Osteoblast (primary cell): ENCODE measurements around the gene CHN1. TPM values are rescaled to one million over a fixed set of nuclear protein-coding genes. Genes with fewer than 3 reads are reported as not detected.
A peak's percentile ranks its signal among the peaks of the same experiment; 100 is the strongest.

Experiments used
- DNase-seq: peaks from one replicate; pipeline ENCODE4 v3.0.0; 2011; ENCODE audit warnings: low spot score, mixed read lengths; ENCODE audit not compliant: insufficient read length; ENCODE audit errors: missing footprints
- H2AFZ ChIP-seq: 2 replicates; pipeline ENCODE4 v1.6.0; 2011; ENCODE audit warnings: mild to moderate bottlenecking, low read length
- H3K27ac ChIP-seq: 2 replicates; pipeline ENCODE4 v1.5.1; 2011; ENCODE audit warnings: mild to moderate bottlenecking, low read depth, low read length, moderate library complexity
- H3K27me3 ChIP-seq: 2 replicates; pipeline ENCODE4 v1.6.0; 2012; ENCODE audit warnings: mild to moderate bottlenecking, control low read depth, inconsistent platforms, low read length, moderate library complexity; ENCODE audit not compliant: insufficient read depth
- H3K36me3 ChIP-seq: 2 replicates; pipeline ENCODE4 v1.5.1; 2011; ENCODE audit warnings: mild to moderate bottlenecking, low read length, control low read depth, moderate library complexity; ENCODE audit not compliant: insufficient read depth
- H3K4me1 ChIP-seq: 2 replicates; pipeline ENCODE4 v1.5.1; 2011; ENCODE audit warnings: mild to moderate bottlenecking, low read length, control low read depth, moderate library complexity; ENCODE audit not compliant: insufficient read depth
- H3K4me2 ChIP-seq: 2 replicates; pipeline ENCODE4 v1.6.0; 2011; ENCODE audit warnings: mild to moderate bottlenecking, low read length; ENCODE audit not compliant: insufficient read depth
- H3K4me3 ChIP-seq: fragments of 200-600 bp; sonication (generic); 3 replicates; pipeline ENCODE4 v1.5.1; 2012; ENCODE audit warnings: mild to moderate bottlenecking, low read length, inconsistent platforms; ENCODE audit not compliant: insufficient read depth
- H3K79me2 ChIP-seq: 2 replicates; pipeline ENCODE4 v1.6.0; 2012; ENCODE audit warnings: mild to moderate bottlenecking, low read length, control low read depth, inconsistent platforms; ENCODE audit not compliant: insufficient read depth
- H3K9me3 ChIP-seq: 2 replicates; pipeline ENCODE4 v1.5.1; 2011; ENCODE audit warnings: low read depth, low read length, control low read depth
- H4K20me1 ChIP-seq: 2 replicates; pipeline ENCODE4 v1.6.0; 2012; ENCODE audit warnings: mild to moderate bottlenecking, low read length, control low read depth; ENCODE audit not compliant: insufficient read depth
- total RNA-seq: library from RNA; depleted of rRNA; stranded (reverse); fragments of >200 nt; gene quantifications from 2 replicates; pipeline ENCODE4 v1.2.3, GENCODE V29; 2012
- TF ChIP-seq, protein P1 (sequence below): IDR thresholded peaks from 2 replicates; pipeline ENCODE4 v1.5.1; 2011; ENCODE audit warnings: mild to moderate bottlenecking, low read depth, low read length, moderate library complexity; ENCODE audit errors: extremely low read depth

Gene CHN1
- total RNA-seq, 1 donor, result 33.7 TPM

GRCh38 chr2:174774886-174775285 is 230.3 kb downstream of the CHN1 start:
- peaks cover 51% of the 10 kb centered on the region for H3K4me1 ChIP-seq

DNA sequence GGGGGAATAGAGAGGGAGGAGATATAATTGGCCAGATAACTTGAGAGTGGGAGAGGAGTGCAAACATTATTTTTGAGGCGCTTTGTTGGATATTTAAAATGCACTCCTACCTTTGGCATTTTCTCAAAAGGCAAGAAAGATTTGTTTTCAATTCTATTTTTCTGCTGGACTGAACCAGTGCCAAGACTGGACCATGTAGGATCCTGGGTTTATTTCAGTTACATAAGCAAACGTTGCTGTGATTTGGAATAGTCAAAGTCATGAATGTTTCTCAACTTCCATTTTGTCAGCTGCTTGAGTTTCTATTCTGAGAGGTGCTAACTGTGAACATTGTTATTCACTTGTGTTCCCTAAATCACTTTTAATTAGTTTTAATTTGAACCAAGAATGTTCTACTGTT is 232.0 kb downstream of the CHN1 start:
- TF ChIP-seq, protein P1, sequence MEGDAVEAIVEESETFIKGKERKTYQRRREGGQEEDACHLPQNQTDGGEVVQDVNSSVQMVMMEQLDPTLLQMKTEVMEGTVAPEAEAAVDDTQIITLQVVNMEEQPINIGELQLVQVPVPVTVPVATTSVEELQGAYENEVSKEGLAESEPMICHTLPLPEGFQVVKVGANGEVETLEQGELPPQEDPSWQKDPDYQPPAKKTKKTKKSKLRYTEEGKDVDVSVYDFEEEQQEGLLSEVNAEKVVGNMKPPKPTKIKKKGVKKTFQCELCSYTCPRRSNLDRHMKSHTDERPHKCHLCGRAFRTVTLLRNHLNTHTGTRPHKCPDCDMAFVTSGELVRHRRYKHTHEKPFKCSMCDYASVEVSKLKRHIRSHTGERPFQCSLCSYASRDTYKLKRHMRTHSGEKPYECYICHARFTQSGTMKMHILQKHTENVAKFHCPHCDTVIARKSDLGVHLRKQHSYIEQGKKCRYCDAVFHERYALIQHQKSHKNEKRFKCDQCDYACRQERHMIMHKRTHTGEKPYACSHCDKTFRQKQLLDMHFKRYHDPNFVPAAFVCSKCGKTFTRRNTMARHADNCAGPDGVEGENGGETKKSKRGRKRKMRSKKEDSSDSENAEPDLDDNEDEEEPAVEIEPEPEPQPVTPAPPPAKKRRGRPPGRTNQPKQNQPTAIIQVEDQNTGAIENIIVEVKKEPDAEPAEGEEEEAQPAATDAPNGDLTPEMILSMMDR, result no peak
- DNase-seq, result no peak
- Histone ChIP-seq H3K9me3 (no peaks in the 10 kb centered on the region), H3K4me1 (peaks cover 34% of the 10 kb centered on the region), H3K27me3 (no peaks in the 10 kb centered on the region), H4K20me1 (no peaks in the 10 kb centered on the region), H3K79me2 (no peaks in the 10 kb centered on the region), H3K27ac (no peak overlapping the region), H3K36me3 (no peaks in the 10 kb centered on the region), H3K4me3 (no peak overlapping the region), H2AFZ (peak overlapping the region; percentile 71), H3K4me2 (no peak overlapping the region)

More at GRCh38 chr2:174774886-174775285, 230.3 kb downstream of the CHN1 start:
- Histone ChIP-seq H3K27ac (peak overlapping the region; percentile 8), H3K4me2 (no peak overlapping the region), H3K4me3 (no peak overlapping the region), H3K27me3 (no peaks in the 10 kb centered on the region), H4K20me1 (no peaks in the 10 kb centered on the region), H3K36me3 (no peaks in the 10 kb centered on the region), H3K9me3 (no peaks in the 10 kb centered on the region), H2AFZ (no peak overlapping the region), H3K79me2 (no peaks in the 10 kb centered on the region)
- TF ChIP-seq, protein P1, result no peak
- no peak for DNase-seq

- H3K4me2 ChIP-seq, result peak overlapping the region; percentile 57
Measured at GRCh38 chr2:174772472-174772801, 232.7 kb downstream of the CHN1 start.

GRCh38 chr2:174771631-174772471 is 233.3 kb downstream of the CHN1 start:
- H3K9me3 ChIP-seq, result no peaks in the 10 kb centered on the region
- H3K4me1 ChIP-seq, result peaks cover 24% of the 10 kb centered on the region
- TF ChIP-seq, protein P1, result peak; percentile 91
- H4K20me1 ChIP-seq, result no peaks in the 10 kb centered on the region
- no peaks in the 10 kb centered on the region for H3K79me2 ChIP-seq
- peak; percentile 92 for DNase-seq
- H2AFZ ChIP-seq, result peak overlapping the region; percentile 71
- no peak overlapping the region for H3K4me3 ChIP-seq
- H3K27ac ChIP-seq, result peak overlapping the region; percentile 69
- H3K4me2 ChIP-seq, result peak overlapping the region; percentile 57
- H3K27me3 ChIP-seq, result no peaks in the 10 kb centered on the region
- no peaks in the 10 kb centered on the region for H3K36me3 ChIP-seq

More at GRCh38 chr2:174772472-174772801, 232.7 kb downstream of the CHN1 start:
- Histone ChIP-seq H3K4me3 (peak overlapping the region; percentile 1), H3K36me3 (no peaks in the 10 kb centered on the region), H3K9me3 (no peaks in the 10 kb centered on the region), H3K27ac (peak overlapping the region; percentile 69), H3K27me3 (no peaks in the 10 kb centered on the region), H3K79me2 (no peaks in the 10 kb centered on the region), H4K20me1 (no peaks in the 10 kb centered on the region), H3K4me1 (peaks cover 26% of the 10 kb centered on the region), H2AFZ (peak overlapping the region; percentile 71)
- DNase-seq, result no peak
- TF ChIP-seq, protein P1, result no peak
